D721Med (cell line): ENCODE data around the gene CXXC5.

Experiments
- DNase-seq: peaks from one replicate; pipeline ENCODE4 v3.0.0; 2011; ENCODE audit warnings: low spot score; ENCODE audit not compliant: insufficient read length
- FAIRE-seq: peaks from 2 replicates; lab custom pipeline; 2011; peaks lifted over from hg19 to GRCh38; lab: Jason Lieb, UNC
- CTCF ChIP-seq: IDR thresholded peaks from 2 replicates; pipeline ENCODE4 v1.5.1; 2012; ENCODE audit warnings: mild to moderate bottlenecking, control low read depth; ENCODE audit not compliant: insufficient read depth; ENCODE audit errors: missing control alignments

The CXXC5 gene

GRCh38 chr5:139701056-139701741 is 53.0 kb downstream of the CXXC5 start:
- TF ChIP-seq CTCF = no peak
- no peak for DNase-seq
- FAIRE-seq = no peak

GRCh38 chr5:139702548-139702947 is 54.4 kb downstream of the CXXC5 start:
- no peak for TF ChIP-seq CTCF
- no peak for DNase-seq
- no peak for FAIRE-seq

GRCh38 chr5:139704748-139705147 is 56.6 kb downstream of the CXXC5 start:
- FAIRE-seq (no peak), DNase-seq (no peak)
- no peak for TF ChIP-seq CTCF

- no peak for TF ChIP-seq CTCF
- FAIRE-seq (no peak), DNase-seq (no peak)
These were observed 57.0 kb downstream of the CXXC5 start for GRCh38 chr5:139705191-139705590.

GRCh38 chr5:139705655-139706587 is 57.8 kb downstream of the CXXC5 start:
- no peak for DNase-seq
- no peak for TF ChIP-seq CTCF
- FAIRE-seq = no peak

- DNase-seq (no peak), FAIRE-seq (no peak)
These were observed 59.4 kb downstream of the CXXC5 start for GRCh38 chr5:139707445-139708003.

More at GRCh38 chr5:139707445-139708003, 59.4 kb downstream of the CXXC5 start:
- no peak for TF ChIP-seq CTCF
